HFFc6 (cell line): ENCODE data around the gene HMGXB4. TPM values are rescaled to one million over a fixed set of nuclear protein-coding genes. Genes with fewer than 3 reads are reported as not detected.
A peak's percentile ranks its signal among the peaks of the same experiment; 100 is the strongest.

ENCODE experiments used
- DNase-seq: peaks from one replicate; pipeline ENCODE4 v3.0.0-alpha.2; 2018
- H3K27ac Mint-ChIP-seq: 2 replicates; pipeline ENCODE4 v1.8.0; 2020; ENCODE audit warnings: mild to moderate bottlenecking, mixed read lengths
- H3K27me3 Mint-ChIP-seq: 2 replicates; pipeline ENCODE4 v1.8.0; 2021; ENCODE audit warnings: mild to moderate bottlenecking, moderate library complexity, mixed read lengths; ENCODE audit not compliant: insufficient read depth
- H3K36me3 Mint-ChIP-seq: 2 replicates; pipeline ENCODE4 v1.8.0; 2021; ENCODE audit warnings: low read depth, mixed read lengths
- H3K4me1 Mint-ChIP-seq: 2 replicates; pipeline ENCODE4 v1.8.0; 2020; ENCODE audit warnings: low read depth, mixed read lengths
- H3K4me3 Mint-ChIP-seq: 2 replicates; pipeline ENCODE4 v1.8.0; 2020; ENCODE audit warnings: mild to moderate bottlenecking, moderate library complexity, mixed read lengths
- H3K9me3 Mint-ChIP-seq: 2 replicates; pipeline ENCODE4 v1.8.0; 2020; ENCODE audit warnings: mild to moderate bottlenecking, mixed read lengths
- total RNA-seq, 6 experiments: library from RNA; stranded (reverse); fragmentation: NEBNext Ultra II Directional; extraction: Animal tissue kit (Norgen Biotek cat#: 25700); gene quantifications; 2 replicates in 1 of 6; 3 replicates in 5 of 6; pipeline ENCODE4 v1.2.3, GENCODE V29; 2021
- TF ChIP-seq, protein P1 (sequence below): fragments of 200-600 bp; sonication (generic); IDR thresholded peaks from 2 replicates; pipeline ENCODE4 v1.5.0; 2021; ENCODE audit warnings: antibody characterized with exemption, mild to moderate bottlenecking

The HMGXB4 gene
- total RNA-seq, 6 experiments from 2014 or later: 20.2 to 26.0 (median 24.4) TPM

- H3K4me1 Mint-ChIP-seq: peaks cover 35% of the 10 kb centered on the region
- no peaks in the 10 kb centered on the region; the same call in 1 of the 2 replicates for H3K27me3 Mint-ChIP-seq
Observed at GRCh38 chr22:35316751-35317150, 59.5 kb downstream of the HMGXB4 start.

DNA sequence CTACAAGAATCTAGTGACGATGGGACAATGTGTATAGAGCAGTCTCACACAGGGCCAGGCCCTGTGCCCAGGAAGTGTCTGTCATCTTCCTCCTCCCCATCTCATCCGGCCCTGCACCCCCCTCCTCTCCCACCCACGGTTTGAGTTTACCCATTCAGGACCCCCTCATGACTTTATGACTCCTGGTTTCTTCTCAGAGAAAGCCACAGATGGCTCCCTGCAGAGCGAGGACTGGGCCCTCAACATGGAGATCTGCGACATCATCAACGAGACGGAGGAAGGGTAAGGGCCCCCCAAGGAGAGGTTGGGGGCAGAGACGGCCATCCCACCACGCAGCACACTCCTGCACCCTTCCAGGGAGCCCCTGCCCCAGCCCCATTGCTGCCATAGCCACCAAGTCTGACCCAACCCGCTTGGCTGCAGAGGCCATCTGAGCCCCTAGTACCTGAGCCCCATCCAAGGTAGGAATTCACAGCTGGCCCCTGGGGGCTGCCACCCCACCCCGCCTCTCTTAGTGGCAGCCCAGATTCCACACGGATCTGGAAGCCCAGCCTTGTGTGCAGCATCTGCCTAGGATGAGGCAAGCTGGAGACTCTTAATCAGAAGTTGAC lies 60.5 kb downstream of the HMGXB4 start:
- Mint-ChIP-seq H3K4me1 (peaks cover 25% of the 10 kb centered on the region), H3K36me3 (no peaks in the 10 kb centered on the region; the same call in 1 of the 2 replicates), H3K9me3 (no peaks in the 10 kb centered on the region), H3K4me3 (no peak overlapping the region), H3K27ac (no peak overlapping the region), H3K27me3 (no peaks in the 10 kb centered on the region; the same call in 1 of the 2 replicates)
- TF ChIP-seq, protein P1, sequence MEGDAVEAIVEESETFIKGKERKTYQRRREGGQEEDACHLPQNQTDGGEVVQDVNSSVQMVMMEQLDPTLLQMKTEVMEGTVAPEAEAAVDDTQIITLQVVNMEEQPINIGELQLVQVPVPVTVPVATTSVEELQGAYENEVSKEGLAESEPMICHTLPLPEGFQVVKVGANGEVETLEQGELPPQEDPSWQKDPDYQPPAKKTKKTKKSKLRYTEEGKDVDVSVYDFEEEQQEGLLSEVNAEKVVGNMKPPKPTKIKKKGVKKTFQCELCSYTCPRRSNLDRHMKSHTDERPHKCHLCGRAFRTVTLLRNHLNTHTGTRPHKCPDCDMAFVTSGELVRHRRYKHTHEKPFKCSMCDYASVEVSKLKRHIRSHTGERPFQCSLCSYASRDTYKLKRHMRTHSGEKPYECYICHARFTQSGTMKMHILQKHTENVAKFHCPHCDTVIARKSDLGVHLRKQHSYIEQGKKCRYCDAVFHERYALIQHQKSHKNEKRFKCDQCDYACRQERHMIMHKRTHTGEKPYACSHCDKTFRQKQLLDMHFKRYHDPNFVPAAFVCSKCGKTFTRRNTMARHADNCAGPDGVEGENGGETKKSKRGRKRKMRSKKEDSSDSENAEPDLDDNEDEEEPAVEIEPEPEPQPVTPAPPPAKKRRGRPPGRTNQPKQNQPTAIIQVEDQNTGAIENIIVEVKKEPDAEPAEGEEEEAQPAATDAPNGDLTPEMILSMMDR: no peak
- no peak for DNase-seq

More at GRCh38 chr22:35316751-35317150, 59.5 kb downstream of the HMGXB4 start:
- H3K4me3 Mint-ChIP-seq: no peak overlapping the region
- DNase-seq: no peak
- no peaks in the 10 kb centered on the region; the same call in 1 of the 2 replicates for H3K36me3 Mint-ChIP-seq
- no peak overlapping the region for H3K27ac Mint-ChIP-seq
- H3K9me3 Mint-ChIP-seq: no peaks in the 10 kb centered on the region
- TF ChIP-seq, protein P1: 0 out of 2 replicates have a peak, but pooled peaks have one; percentile 2

GRCh38 chr22:35318346-35319215 lies 61.3 kb downstream of the HMGXB4 start:
- Mint-ChIP-seq H3K27ac (no peak overlapping the region), H3K27me3 (peaks cover 1% of the 10 kb centered on the region; the same call in 1 of the 2 replicates), H3K4me3 (no peak overlapping the region), H3K36me3 (no peaks in the 10 kb centered on the region; the same call in 1 of the 2 replicates), H3K9me3 (no peaks in the 10 kb centered on the region), H3K4me1 (peaks cover 17% of the 10 kb centered on the region)
- TF ChIP-seq, protein P1: no peak
- DNase-seq: no peak

GRCh38 chr22:35319244-35319985 lies 62.1 kb downstream of the HMGXB4 start:
- peaks cover 9% of the 10 kb centered on the region for H3K4me1 Mint-ChIP-seq
- no peaks in the 10 kb centered on the region; the same call in 1 of the 2 replicates for H3K36me3 Mint-ChIP-seq
- peaks cover 1% of the 10 kb centered on the region; the same call in 1 of the 2 replicates for H3K27me3 Mint-ChIP-seq
- TF ChIP-seq, protein P1: no peak
- H3K27ac Mint-ChIP-seq: no peak overlapping the region
- no peak for DNase-seq
- H3K9me3 Mint-ChIP-seq: no peaks in the 10 kb centered on the region
- no peak overlapping the region for H3K4me3 Mint-ChIP-seq

- DNase-seq: no peak
- peaks cover 11% of the 10 kb centered on the region; the same call in 1 of the 2 replicates for H3K36me3 Mint-ChIP-seq
- TF ChIP-seq, protein P1: no peak
- no peaks in the 10 kb centered on the region for H3K4me1 Mint-ChIP-seq
- peaks cover 1% of the 10 kb centered on the region; the same call in 1 of the 2 replicates for H3K27me3 Mint-ChIP-seq
- H3K27ac Mint-ChIP-seq: no peak overlapping the region
- no peaks in the 10 kb centered on the region for H3K9me3 Mint-ChIP-seq
- H3K4me3 Mint-ChIP-seq: no peak overlapping the region
Observed at GRCh38 chr22:35322126-35322525, 64.8 kb downstream of the HMGXB4 start.
